D721Med (cell line): Measurements from ENCODE around the gene DHCR7.

Source experiments
- DNase-seq: peaks from one replicate; pipeline ENCODE4 v3.0.0; 2011; ENCODE audit warnings: low spot score; ENCODE audit not compliant: insufficient read length
- FAIRE-seq: peaks from 2 replicates; lab custom pipeline; 2011; peaks lifted over from hg19 to GRCh38; lab: Jason Lieb, UNC
- TF ChIP-seq, protein P1 (sequence below): IDR thresholded peaks from 2 replicates; pipeline ENCODE4 v1.5.1; 2012; ENCODE audit warnings: mild to moderate bottlenecking, control low read depth; ENCODE audit not compliant: insufficient read depth; ENCODE audit errors: missing control alignments

DHCR7 gene

DNA sequence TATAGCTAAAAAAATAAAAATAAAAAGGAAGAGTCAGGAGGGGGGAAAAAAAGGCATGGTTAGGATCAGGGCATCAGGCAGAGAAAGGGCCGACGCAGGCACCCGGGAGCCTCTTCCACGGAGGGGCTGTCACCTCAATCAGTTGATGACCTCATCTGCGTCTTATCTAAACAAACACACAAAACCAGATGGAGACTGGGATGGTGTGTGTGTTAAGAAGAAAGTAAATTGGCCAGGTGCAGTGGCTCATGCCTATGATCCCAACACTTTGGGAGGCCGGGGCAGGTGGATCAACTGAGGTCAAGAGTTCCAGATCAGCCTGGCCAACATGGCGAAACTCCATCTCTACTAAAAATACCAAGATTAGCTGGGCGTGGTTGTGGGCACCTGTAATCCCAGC lies 63.6 kb downstream of the DHCR7 start:
- no peak for DNase-seq
- TF ChIP-seq, protein P1, sequence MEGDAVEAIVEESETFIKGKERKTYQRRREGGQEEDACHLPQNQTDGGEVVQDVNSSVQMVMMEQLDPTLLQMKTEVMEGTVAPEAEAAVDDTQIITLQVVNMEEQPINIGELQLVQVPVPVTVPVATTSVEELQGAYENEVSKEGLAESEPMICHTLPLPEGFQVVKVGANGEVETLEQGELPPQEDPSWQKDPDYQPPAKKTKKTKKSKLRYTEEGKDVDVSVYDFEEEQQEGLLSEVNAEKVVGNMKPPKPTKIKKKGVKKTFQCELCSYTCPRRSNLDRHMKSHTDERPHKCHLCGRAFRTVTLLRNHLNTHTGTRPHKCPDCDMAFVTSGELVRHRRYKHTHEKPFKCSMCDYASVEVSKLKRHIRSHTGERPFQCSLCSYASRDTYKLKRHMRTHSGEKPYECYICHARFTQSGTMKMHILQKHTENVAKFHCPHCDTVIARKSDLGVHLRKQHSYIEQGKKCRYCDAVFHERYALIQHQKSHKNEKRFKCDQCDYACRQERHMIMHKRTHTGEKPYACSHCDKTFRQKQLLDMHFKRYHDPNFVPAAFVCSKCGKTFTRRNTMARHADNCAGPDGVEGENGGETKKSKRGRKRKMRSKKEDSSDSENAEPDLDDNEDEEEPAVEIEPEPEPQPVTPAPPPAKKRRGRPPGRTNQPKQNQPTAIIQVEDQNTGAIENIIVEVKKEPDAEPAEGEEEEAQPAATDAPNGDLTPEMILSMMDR = no peak
- FAIRE-seq = no peak
